HepG2 (cell line): ENCODE measurements around the gene RNF114. TPM values are rescaled to one million over a fixed set of nuclear protein-coding genes. Genes with fewer than 3 reads are reported as not detected.

Source experiments
- ATAD3A ChIP-seq: sonication (generic); formaldehyde crosslinking; IDR thresholded peaks from 2 replicates; pipeline ENCODE4 v1.4.0; 2020; ENCODE audit warnings: missing genetic modification reagents
- CBFB ChIP-seq: sonication (generic); formaldehyde crosslinking; IDR thresholded peaks from 2 replicates; pipeline ENCODE4 v1.4.0; 2020; ENCODE audit warnings: missing genetic modification reagents
- DPF2 ChIP-seq: sonication (generic); formaldehyde crosslinking; IDR thresholded peaks from 2 replicates; pipeline ENCODE4 v1.4.0; 2020; ENCODE audit warnings: mild to moderate bottlenecking, low read depth, missing genetic modification reagents, borderline replicate concordance
- ETV6 ChIP-seq: sonication (generic); formaldehyde crosslinking; conservative IDR thresholded peaks from 2 replicates; pipeline ENCODE4 v1.4.0; 2020; ENCODE audit warnings: missing genetic modification reagents
- FOXA3 ChIP-seq: IDR thresholded peaks from 2 replicates; pipeline ENCODE4 v1.6.1; 2016; ENCODE audit warnings: missing genetic modification reagents, missing compliant biosample characterization
- GATAD1 ChIP-seq: IDR thresholded peaks from 2 replicates; pipeline ENCODE4 v1.6.1; 2016; ENCODE audit warnings: missing genetic modification reagents, missing compliant biosample characterization
- MAZ ChIP-seq, 2 experiments: sonication (generic) in 1 of 2; formaldehyde crosslinking in 1 of 2; IDR thresholded peaks; 2 replicates each; pipeline versions ENCODE4 v1.5.0 to v1.6.1; 2012 to 2020; ENCODE audit warnings: low read depth in 2 of 2, mild to moderate bottlenecking in 2 of 2, borderline replicate concordance in 1 of 2, improper control_type of control experiment in 1 of 2, low read length in 1 of 2, missing genetic modification reagents in 1 of 2, moderate library complexity in 1 of 2
- MEIS1 ChIP-seq: sonication (generic); formaldehyde crosslinking; IDR thresholded peaks from 2 replicates; pipeline ENCODE4 v1.9.0; 2021; ENCODE audit warnings: mild to moderate bottlenecking, missing genetic modification reagents, moderate library complexity, borderline replicate concordance
- NFRKB ChIP-seq: fragments of 450-650 bp; IDR thresholded peaks from 2 replicates; pipeline ENCODE4 v1.6.1; 2017
- SIN3A ChIP-seq: IDR thresholded peaks from 2 replicates; pipeline ENCODE4 v1.6.1; 2011; ENCODE audit warnings: low read depth, mild to moderate bottlenecking, control low read depth, low read length, borderline replicate concordance
- SP1 ChIP-seq, 2 experiments: fragments of 450-650 bp in 1 of 2; sonication (generic) in 1 of 2; formaldehyde crosslinking in 1 of 2; IDR thresholded peaks; 2 replicates each; pipeline versions ENCODE4 v1.4.0 to v1.6.1; 2016 to 2020; ENCODE audit warnings: missing genetic modification reagents in 1 of 2
- SRSF9 ChIP-seq: fragments of 200-400 bp; formaldehyde crosslinking; IDR thresholded peaks from 2 replicates; pipeline ENCODE4 v1.6.1; 2018; ENCODE audit warnings: borderline replicate concordance, mild to moderate bottlenecking, low read depth, low read length; ENCODE audit not compliant: insufficient read depth, poor library complexity, severe bottlenecking
- TCF12 ChIP-seq, 2 experiments: fragments of 450-650 bp in 1 of 2; sonication (generic) in 1 of 2; formaldehyde crosslinking in 1 of 2; IDR thresholded peaks; 2 replicates each; pipeline versions ENCODE4 v1.6.1 to v1.8.0; 2017 to 2022; ENCODE audit warnings: antibody characterized with exemption in 1 of 2, mild to moderate bottlenecking in 1 of 2, missing genetic modification reagents in 1 of 2, moderate library complexity in 1 of 2
- THYN1 ChIP-seq: sonication (generic); formaldehyde crosslinking; IDR thresholded peaks from 2 replicates; pipeline ENCODE4 v1.8.1; 2023; ENCODE audit warnings: low read depth, mild to moderate bottlenecking, moderate library complexity, missing genetic modification reagents, borderline replicate concordance
- ZBTB39 ChIP-seq: sonication (generic); formaldehyde crosslinking; IDR thresholded peaks from 2 replicates; pipeline ENCODE4 v1.5.0; 2020; ENCODE audit warnings: missing genetic modification reagents
- ZC3H4 ChIP-seq: sonication (generic); formaldehyde crosslinking; IDR thresholded peaks from 2 replicates; pipeline ENCODE4 v1.4.0; 2020; ENCODE audit warnings: missing genetic modification reagents, borderline replicate concordance
- ZFP36L1 ChIP-seq: sonication (generic); formaldehyde crosslinking; IDR thresholded peaks from 2 replicates; pipeline ENCODE4 v1.8.0; 2022; ENCODE audit warnings: mild to moderate bottlenecking, missing genetic modification reagents, moderate library complexity
- ZIK1 ChIP-seq: sonication (generic); formaldehyde crosslinking; IDR thresholded peaks from 2 replicates; pipeline ENCODE4 v1.5.0; 2020; ENCODE audit warnings: mild to moderate bottlenecking, low read depth, missing genetic modification reagents, borderline replicate concordance
- ZKSCAN8 ChIP-seq: IDR thresholded peaks from 2 replicates; pipeline ENCODE4 v1.6.1; 2016; ENCODE audit warnings: borderline replicate concordance, missing genetic modification reagents, missing compliant biosample characterization
- ZNF550 ChIP-seq: sonication (generic); formaldehyde crosslinking; IDR thresholded peaks from 2 replicates; pipeline ENCODE4 v1.4.0; 2020; ENCODE audit warnings: mild to moderate bottlenecking, missing genetic modification reagents, borderline replicate concordance
- ZSCAN20 ChIP-seq: sonication (generic); formaldehyde crosslinking; IDR thresholded peaks from 2 replicates; pipeline ENCODE4 v1.4.0; 2020; ENCODE audit warnings: missing genetic modification reagents, mild to moderate bottlenecking, borderline replicate concordance
- polyA plus RNA-seq, 8 experiments: library from polyadenylated mRNA; depleted of rRNA in 3 of 8; stranded (reverse) in 7 of 8; unstranded in 1 of 8; fragments of >200 nt; fragmentation: Illumina TruSeq in 4 of 8; extraction: Trizol in 4 of 8; gene quantifications; 2 replicates each; pipeline versions ENCODE4 v1.2.1 to v1.2.3, GENCODE V29; 2011 to 2016; ENCODE audit warnings: low read depth in 4 of 8, missing spikeins in 1 of 8, mixed read lengths in 1 of 8; ENCODE audit not compliant: insufficient read depth in 1 of 8
- total RNA-seq, 5 experiments: library from RNA; depleted of rRNA; stranded (reverse); fragments of >200 nt; fragmentation: Illumina TruSeq; extraction: Trizol; gene quantifications; 2 replicates each; pipeline ENCODE4 v1.2.3, GENCODE V29; 2016; ENCODE audit warnings: low read depth in 1 of 5
- TF ChIP-seq, protein P1 (sequence below): sonication (generic); formaldehyde crosslinking; IDR thresholded peaks from 2 replicates; pipeline ENCODE4 v1.4.0; 2020; ENCODE audit warnings: missing genetic modification reagents, mild to moderate bottlenecking, borderline replicate concordance

The RNF114 gene
- total and polyA plus RNA-seq, 2 of the 13 experiments (the other 11 are each of a cell fraction or from before 2014, with no cell fraction given) = 119 to 126 TPM

DNA sequence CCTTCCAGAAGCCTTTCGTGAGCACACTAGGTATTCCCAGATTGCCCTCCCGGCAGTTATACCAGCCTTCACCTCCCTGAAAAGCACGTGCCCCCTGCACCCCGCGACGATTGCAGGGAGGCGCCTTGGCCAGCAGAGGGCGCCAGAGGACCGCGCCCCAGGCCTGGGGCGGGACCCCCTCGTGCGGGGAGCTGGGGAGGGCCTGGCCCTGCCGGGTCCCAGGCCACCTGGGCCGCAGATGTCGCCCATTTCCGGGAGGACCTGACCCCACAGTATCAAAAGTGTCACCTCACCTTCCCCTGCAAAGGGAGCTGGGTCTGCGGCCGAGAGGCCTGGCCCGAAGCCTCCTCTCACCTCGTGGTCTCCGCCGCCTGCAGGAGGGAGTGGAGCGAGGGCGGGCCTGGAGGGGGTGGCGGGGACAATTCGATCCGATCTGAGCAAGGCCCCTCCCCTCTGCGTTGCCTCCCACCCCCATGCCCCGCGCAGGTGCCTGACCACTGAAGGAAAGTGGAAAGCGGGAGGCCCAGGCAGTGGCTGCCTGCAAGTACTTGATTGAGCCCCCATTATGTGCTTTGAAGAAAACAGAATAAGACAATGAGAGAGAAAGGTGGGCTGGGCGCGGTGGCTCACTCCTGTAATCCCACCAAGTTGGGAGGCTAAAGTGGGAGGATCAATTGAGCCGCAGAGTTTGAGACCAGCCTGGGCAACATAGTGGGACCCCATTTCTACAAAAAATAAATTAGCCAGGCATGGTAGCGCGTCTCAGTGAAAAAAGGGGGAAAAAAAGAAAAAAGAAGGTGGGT, 43.0 kb downstream of the RNF114 start (continued):
- TF ChIP-seq ZBTB39 (CRISPR knock-in tag) (0 out of 2 replicates have a peak, but pooled peaks have one; percentile 17), THYN1 (CRISPR knock-in tag) (no peak), NFRKB (no peak), ATAD3A (CRISPR knock-in tag) (no peak), SP1 (IDR thresholded peaks at IDR 0.05) (no peak), SP1 (CRISPR knock-in tag; IDR thresholded peaks at IDR 0.05) (peak; percentile 79), ZKSCAN8 (CRISPR knock-in tag) (peak; percentile 84; the same call in 1 of the 2 replicates), TCF12 (IDR thresholded peaks at IDR 0.05) (no peak), TCF12 (CRISPR knock-in tag; IDR thresholded peaks at IDR 0.05) (peak; percentile 84), ZSCAN20 (CRISPR knock-in tag) (peak; percentile 92; the same call in 1 of the 2 replicates), ETV6 (CRISPR knock-in tag) (peak; percentile 67; the same call in 1 of the 2 replicates), CBFB (CRISPR knock-in tag) (peak; percentile 89), ZNF550 (CRISPR knock-in tag) (no peak), SRSF9 (no peak), ZIK1 (CRISPR knock-in tag) (0 out of 2 replicates have a peak, but pooled peaks have one; percentile 46), SIN3A (0 out of 2 replicates have a peak, but pooled peaks have one; percentile 32), ZFP36L1 (CRISPR knock-in tag) (peak; percentile 65; the same call in 1 of the 2 replicates), MAZ (IDR thresholded peaks at IDR 0.05; ENCODE audit: borderline replicate concordance, low read depth, low read length) (peak; percentile 86), MAZ (CRISPR knock-in tag; IDR thresholded peaks at IDR 0.05; ENCODE audit: low read depth) (peak; percentile 95), FOXA3 (CRISPR knock-in tag) (peak; percentile 57; the same call in 1 of the 2 replicates), DPF2 (CRISPR knock-in tag) (no peak), MEIS1 (CRISPR knock-in tag) (0 out of 2 replicates have a peak, but pooled peaks have one; percentile 53), ZC3H4 (CRISPR knock-in tag) (no peak; the same call in 1 of the 2 replicates), GATAD1 (peak; percentile 68)
- TF ChIP-seq, protein P1, sequence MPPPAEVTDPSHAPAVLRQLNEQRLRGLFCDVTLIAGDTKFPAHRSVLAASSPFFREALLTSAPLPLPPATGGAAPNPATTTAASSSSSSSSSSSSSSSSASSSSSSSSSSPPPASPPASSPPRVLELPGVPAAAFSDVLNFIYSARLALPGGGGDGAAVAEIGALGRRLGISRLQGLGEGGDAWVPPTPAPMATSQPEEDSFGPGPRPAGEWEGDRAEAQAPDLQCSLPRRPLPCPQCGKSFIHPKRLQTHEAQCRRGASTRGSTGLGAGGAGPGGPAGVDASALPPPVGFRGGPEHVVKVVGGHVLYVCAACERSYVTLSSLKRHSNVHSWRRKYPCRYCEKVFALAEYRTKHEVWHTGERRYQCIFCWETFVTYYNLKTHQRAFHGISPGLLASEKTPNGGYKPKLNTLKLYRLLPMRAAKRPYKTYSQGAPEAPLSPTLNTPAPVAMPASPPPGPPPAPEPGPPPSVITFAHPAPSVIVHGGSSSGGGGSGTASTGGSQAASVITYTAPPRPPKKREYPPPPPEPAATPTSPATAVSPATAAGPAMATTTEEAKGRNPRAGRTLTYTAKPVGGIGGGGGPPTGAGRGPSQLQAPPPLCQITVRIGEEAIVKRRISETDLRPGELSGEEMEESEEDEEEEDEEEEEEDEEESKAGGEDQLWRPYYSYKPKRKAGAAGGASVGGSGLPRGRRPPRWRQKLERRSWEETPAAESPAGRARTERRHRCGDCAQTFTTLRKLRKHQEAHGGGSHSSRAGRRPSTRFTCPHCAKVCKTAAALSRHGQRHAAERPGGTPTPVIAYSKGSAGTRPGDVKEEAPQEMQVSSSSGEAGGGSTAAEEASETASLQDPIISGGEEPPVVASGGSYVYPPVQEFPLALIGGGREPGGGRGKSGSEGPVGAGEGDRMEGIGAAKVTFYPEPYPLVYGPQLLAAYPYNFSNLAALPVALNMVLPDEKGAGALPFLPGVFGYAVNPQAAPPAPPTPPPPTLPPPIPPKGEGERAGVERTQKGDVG (CRISPR knock-in tag) = 0 out of 2 replicates have a peak, but pooled peaks have one; percentile 69
